ENCODE measurements around the gene FGB. TPM values are rescaled to one million over a fixed set of nuclear protein-coding genes. Genes with fewer than 3 reads are reported as not detected.

Gene FGB
- total RNA-seq, 1 donor from 2014 or later = not detected

DNA sequence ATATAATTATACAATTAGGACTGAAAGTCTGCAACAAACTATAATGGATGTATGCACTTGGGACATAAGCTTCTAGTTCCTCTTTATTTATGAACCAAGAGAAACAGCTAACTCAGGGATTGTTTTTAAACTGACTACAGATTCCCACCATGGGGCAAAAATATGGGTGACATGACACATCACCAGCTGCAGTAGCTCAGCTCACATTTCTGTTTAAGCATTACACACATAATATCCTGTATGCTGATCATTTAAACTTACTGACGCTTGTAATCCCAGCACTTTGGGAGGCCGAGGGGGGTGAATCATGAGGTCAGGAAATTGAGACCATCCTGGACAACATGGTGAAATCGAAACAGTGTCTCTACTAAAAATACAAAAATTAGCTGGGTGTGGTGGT is 11.5 kb downstream of the FGB start:
- Mint-ChIP-seq H3K4me3 (ENCODE audit: unreplicated experiment) (no peak overlapping the region), H3K27me3 (ENCODE audit: unreplicated experiment) (no peaks in the 10 kb centered on the region), H3K4me1 (ENCODE audit: low read depth, unreplicated experiment) (no peaks in the 10 kb centered on the region), H3K27ac (ENCODE audit: unreplicated experiment) (no peak overlapping the region), H3K9me3 (ENCODE audit: unreplicated experiment) (no peaks in the 10 kb centered on the region), H3K36me3 (ENCODE audit: unreplicated experiment) (no peaks in the 10 kb centered on the region)
- no peak for DNase-seq
- TF ChIP-seq, protein P1, sequence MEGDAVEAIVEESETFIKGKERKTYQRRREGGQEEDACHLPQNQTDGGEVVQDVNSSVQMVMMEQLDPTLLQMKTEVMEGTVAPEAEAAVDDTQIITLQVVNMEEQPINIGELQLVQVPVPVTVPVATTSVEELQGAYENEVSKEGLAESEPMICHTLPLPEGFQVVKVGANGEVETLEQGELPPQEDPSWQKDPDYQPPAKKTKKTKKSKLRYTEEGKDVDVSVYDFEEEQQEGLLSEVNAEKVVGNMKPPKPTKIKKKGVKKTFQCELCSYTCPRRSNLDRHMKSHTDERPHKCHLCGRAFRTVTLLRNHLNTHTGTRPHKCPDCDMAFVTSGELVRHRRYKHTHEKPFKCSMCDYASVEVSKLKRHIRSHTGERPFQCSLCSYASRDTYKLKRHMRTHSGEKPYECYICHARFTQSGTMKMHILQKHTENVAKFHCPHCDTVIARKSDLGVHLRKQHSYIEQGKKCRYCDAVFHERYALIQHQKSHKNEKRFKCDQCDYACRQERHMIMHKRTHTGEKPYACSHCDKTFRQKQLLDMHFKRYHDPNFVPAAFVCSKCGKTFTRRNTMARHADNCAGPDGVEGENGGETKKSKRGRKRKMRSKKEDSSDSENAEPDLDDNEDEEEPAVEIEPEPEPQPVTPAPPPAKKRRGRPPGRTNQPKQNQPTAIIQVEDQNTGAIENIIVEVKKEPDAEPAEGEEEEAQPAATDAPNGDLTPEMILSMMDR (IDR thresholded peaks at IDR 0.05; ENCODE audit: partially characterized antibody, unreplicated experiment) = no peak

DNA sequence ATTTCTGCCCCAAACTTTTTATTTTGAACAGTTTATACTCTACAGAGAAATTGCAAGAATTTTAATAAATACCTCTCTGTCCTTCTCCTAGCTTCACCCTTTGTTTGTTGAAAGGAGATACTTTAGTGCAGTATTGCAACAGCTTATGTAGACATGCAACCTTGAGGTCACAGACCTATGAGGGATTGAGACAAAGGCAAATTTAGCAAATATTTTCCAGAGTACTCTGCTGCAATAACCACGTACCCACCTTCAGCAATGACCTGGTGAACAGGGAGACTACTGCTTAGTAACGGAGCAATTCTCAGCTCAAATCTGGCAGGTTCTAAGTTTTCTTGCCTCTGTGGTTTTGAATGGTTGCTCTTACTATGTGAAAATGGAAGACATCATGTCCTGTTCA is 14.5 kb downstream of the FGB start:
- Mint-ChIP-seq H3K4me3 (ENCODE audit: unreplicated experiment) (no peak overlapping the region), H3K4me1 (ENCODE audit: low read depth, unreplicated experiment) (no peaks in the 10 kb centered on the region), H3K36me3 (ENCODE audit: unreplicated experiment) (no peaks in the 10 kb centered on the region), H3K9me3 (ENCODE audit: unreplicated experiment) (no peaks in the 10 kb centered on the region), H3K27me3 (ENCODE audit: unreplicated experiment) (no peaks in the 10 kb centered on the region), H3K27ac (ENCODE audit: unreplicated experiment) (no peak overlapping the region)
- TF ChIP-seq, protein P1 (IDR thresholded peaks at IDR 0.05; ENCODE audit: partially characterized antibody, unreplicated experiment) = no peak
- DNase-seq = no peak

DNA sequence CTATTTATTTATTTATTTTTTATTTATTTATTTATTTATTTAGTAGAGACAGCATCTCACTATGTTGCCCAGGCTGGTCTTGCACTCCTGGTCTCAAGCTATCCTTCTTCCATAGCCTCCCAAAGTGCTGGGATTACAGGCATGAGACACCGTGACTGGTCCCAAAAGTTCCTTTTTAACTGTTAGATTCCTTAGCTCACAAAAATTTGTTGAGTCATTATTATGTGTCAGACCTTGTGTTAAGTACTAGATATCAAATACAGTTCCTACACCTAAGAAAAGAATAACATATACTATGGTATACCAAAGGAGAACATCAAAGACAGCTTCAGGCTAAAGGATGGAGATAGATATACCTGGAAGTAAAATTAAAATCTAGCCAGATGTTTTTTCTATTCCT is 16.1 kb downstream of the FGB start:
- H3K9me3 Mint-ChIP-seq (ENCODE audit: unreplicated experiment) = no peaks in the 10 kb centered on the region
- no peaks in the 10 kb centered on the region for H3K4me1 Mint-ChIP-seq (ENCODE audit: low read depth, unreplicated experiment)
- H3K4me3 Mint-ChIP-seq (ENCODE audit: unreplicated experiment) = no peak overlapping the region
- TF ChIP-seq, protein P1 (IDR thresholded peaks at IDR 0.05; ENCODE audit: partially characterized antibody, unreplicated experiment) = no peak
- H3K36me3 Mint-ChIP-seq (ENCODE audit: unreplicated experiment) = no peaks in the 10 kb centered on the region
- H3K27me3 Mint-ChIP-seq (ENCODE audit: unreplicated experiment) = no peaks in the 10 kb centered on the region
- no peak overlapping the region for H3K27ac Mint-ChIP-seq (ENCODE audit: unreplicated experiment)
- no peak for DNase-seq

DNA sequence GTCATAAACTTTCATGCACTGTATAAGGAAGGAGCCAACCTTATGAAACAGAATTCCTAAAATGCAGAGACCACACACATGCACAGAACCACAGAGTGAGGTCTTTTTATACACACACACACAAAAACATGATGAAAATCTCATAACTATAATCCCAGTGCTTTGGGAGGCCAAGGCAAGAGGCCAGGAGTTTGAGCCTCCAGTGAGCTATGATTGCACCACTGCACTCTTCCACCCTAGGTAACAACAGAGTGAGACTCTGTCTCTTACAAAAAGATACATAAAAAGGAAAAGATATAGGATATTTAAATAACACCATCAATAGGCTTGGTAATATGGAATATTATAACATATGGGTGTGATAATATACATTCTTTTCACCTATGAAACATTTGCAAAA is 17.1 kb downstream of the FGB start:
- Mint-ChIP-seq H3K9me3 (ENCODE audit: unreplicated experiment) (no peaks in the 10 kb centered on the region), H3K27me3 (ENCODE audit: unreplicated experiment) (no peaks in the 10 kb centered on the region), H3K36me3 (ENCODE audit: unreplicated experiment) (no peaks in the 10 kb centered on the region), H3K27ac (ENCODE audit: unreplicated experiment) (no peak overlapping the region), H3K4me1 (ENCODE audit: low read depth, unreplicated experiment) (no peaks in the 10 kb centered on the region), H3K4me3 (ENCODE audit: unreplicated experiment) (no peak overlapping the region)
- no peak for DNase-seq
- TF ChIP-seq, protein P1 (IDR thresholded peaks at IDR 0.05; ENCODE audit: partially characterized antibody, unreplicated experiment) = no peak

DNA sequence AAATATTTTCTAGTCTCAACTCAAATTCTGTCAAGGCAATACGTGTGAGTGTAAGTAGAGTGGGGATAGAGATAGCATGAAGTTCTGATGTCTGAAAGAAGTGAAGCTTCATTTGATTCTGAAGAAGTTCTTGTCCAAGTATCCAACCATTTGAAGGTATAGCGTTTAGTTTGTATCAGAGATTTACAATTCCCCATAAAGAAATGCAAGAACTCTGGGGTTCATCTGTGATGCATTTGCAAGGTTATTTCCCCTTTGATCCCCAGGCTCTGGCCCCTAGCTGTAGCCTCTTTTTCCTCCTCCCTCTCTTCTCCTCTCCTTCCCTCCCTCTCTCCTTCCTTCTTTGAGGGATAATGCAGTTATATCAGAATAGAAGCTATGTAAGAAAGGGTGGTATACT is 19.9 kb downstream of the FGB start:
- H3K4me3 Mint-ChIP-seq (ENCODE audit: unreplicated experiment) = no peak overlapping the region
- H3K9me3 Mint-ChIP-seq (ENCODE audit: unreplicated experiment) = no peaks in the 10 kb centered on the region
- no peaks in the 10 kb centered on the region for H3K27me3 Mint-ChIP-seq (ENCODE audit: unreplicated experiment)
- H3K36me3 Mint-ChIP-seq (ENCODE audit: unreplicated experiment) = no peaks in the 10 kb centered on the region
- no peak overlapping the region for H3K27ac Mint-ChIP-seq (ENCODE audit: unreplicated experiment)
- DNase-seq = no peak
- no peaks in the 10 kb centered on the region for H3K4me1 Mint-ChIP-seq (ENCODE audit: low read depth, unreplicated experiment)
- TF ChIP-seq, protein P1 (IDR thresholded peaks at IDR 0.05; ENCODE audit: partially characterized antibody, unreplicated experiment) = no peak

All from glutamatergic neuron (in vitro differentiated cells).